Ovary (tissue), 9 donors: ENCODE data around the gene DOK1. TPM values are rescaled to one million over a fixed set of nuclear protein-coding genes. Genes with fewer than 3 reads are reported as not detected.

ENCODE experiments used
- DNase-seq, 5 donors: peaks; one replicate each; pipeline ENCODE4 v3.0.0-alpha.2; 2019 to 2020
- H3K27ac ChIP-seq, 2 donors: fragments of 200-600 bp; one replicate each; pipeline versions ENCODE4 v1.5.1 to v1.8.0; 2019 to 2022
- H3K27me3 ChIP-seq: fragments of 200-600 bp; one replicate; pipeline ENCODE4 v1.8.0; 2022
- H3K36me3 ChIP-seq: fragments of 200-600 bp; sonication (generic); one replicate; pipeline ENCODE4 v1.5.1; 2019
- H3K4me1 ChIP-seq: one replicate; pipeline ENCODE4 v1.8.1; 2013; ENCODE audit warnings: mild to moderate bottlenecking, moderate library complexity; ENCODE audit not compliant: insufficient read depth
- H3K4me3 ChIP-seq: fragments of 200-600 bp; sonication (generic); one replicate; pipeline ENCODE4 v1.5.1; 2017
- H3K9me3 ChIP-seq, 2 donors: fragments of 200-600 bp in 1 of 2; sonication (generic) in 1 of 2; one replicate each; pipeline versions ENCODE4 v1.5.1 to v1.8.1; 2013 to 2019; ENCODE audit warnings: mild to moderate bottlenecking in 1 of 2, moderate library complexity in 1 of 2
- EP300 ChIP-seq: sonication (generic); formaldehyde crosslinking; IDR thresholded peaks from one replicate; pipeline ENCODE4 v1.6.1; 2017; ENCODE audit warnings: antibody characterized with exemption
- POLR2A ChIP-seq: fragments of 450-650 bp; IDR thresholded peaks from one replicate; pipeline ENCODE4 v1.6.1; 2017; ENCODE audit warnings: antibody characterized with exemption, mild to moderate bottlenecking, moderate library complexity
- WGBS, 3 donors: extraction: QIAGEN DNeasy Blood & Tissue Kit in 1 of 3; methylation state at CpG; one replicate each; pipeline versions ENCODE4 v1.1.5 to v1.1.7; 2013 to 2017; 5-methylcytosine and 5-hydroxymethylcytosine counted together
- intact Hi-C, 4 donors: fragments of 100-400 bp; cut with DNase I; formaldehyde crosslinking; loops; one replicate each; pipeline versions ENCODE4 v1.11.0 to v1.15.1; 2022 to 2023
- polyA plus RNA-seq, 2 donors: library from polyadenylated mRNA; stranded (reverse); fragments of 200-250 nt in 1 of 2; fragments of 350-450 nt in 1 of 2; fragmentation: Illumina TruSeq in 1 of 2; extraction: RNeasy Lipid Tissue Mini Kit (QIAGEN cat#74804) in 1 of 2; gene quantifications; one replicate each; pipeline ENCODE4 v1.2.3, GENCODE V29; 2013 to 2014
- total RNA-seq, 7 donors: library from RNA; depleted of rRNA in 2 of 7; stranded (reverse); fragments of >200 nt in 2 of 7; fragmentation: NEBNext Ultra II Directional in 3 of 7; extraction: Animal tissue kit (Norgen Biotek cat#: 25700) in 3 of 7; gene quantifications; one replicate each; pipeline versions ENCODE4 v1.1.0 to v1.2.4, GENCODE V29; 2016 to 2023
- TF ChIP-seq, protein P1 (sequence below), 3 donors: fragments of 450-650 bp in 2 of 3; fragments of 200-600 bp in 1 of 3; IDR thresholded peaks; one replicate each; pipeline versions ENCODE4 v1.5.1 to v1.8.0; 2016 to 2022; ENCODE audit warnings: antibody characterized with exemption in 3 of 3, mild to moderate bottlenecking in 1 of 3
- donor health status: DM: no; HTN: no; CAD: no; lungs with moderate emphysema.
- donor health status: DM: no; HTN: no; CAD: no.
- donor health status: Bipolar disorder and iron deficiency.
- donor health status: DM: yes; HTN: yes; CAD: no.
- donor health status: DM: no; HTN: no; CAD: no.
- donor health status: DM: yes; HTN: yes; CAD: no.

The DOK1 gene
- total and polyA plus RNA-seq, 9 donors, result 6.5 to 16.0 (median 12.9) TPM

DNA sequence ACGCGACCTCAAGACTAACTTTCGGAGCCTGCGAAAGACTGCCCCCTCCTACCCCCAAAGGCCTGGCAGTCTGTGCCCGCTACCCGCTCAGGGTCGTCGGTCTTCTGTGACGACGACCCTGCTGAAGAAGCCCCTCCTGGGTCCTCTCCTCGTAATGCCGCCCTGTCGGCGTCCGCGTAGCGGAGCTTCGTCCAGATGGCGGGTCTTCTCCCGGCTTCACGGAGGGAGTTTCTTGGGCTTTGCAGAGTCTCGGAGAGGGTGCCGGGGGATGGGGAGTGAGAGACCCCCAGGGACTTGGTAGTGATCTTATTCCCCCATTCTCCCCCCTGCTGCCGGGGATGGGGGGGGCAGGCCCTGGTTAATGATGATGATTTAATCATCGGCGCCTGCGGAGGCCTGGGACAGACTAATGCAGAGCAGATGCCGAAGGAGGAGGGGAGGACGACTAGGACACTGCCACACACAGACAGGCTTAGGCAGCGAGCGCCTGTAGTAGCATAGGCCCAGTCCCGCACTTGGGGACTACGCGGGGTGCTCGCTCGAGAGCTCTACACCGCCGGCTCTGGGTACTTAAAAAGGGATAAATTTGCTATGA, 46.5 kb upstream of the DOK1 start:
- peak overlapping the region; percentile 71 for H3K4me3 ChIP-seq
- intact Hi-C loops, result loop anchor here in 1 of 4 donors (10.0 kb wide), 1 partner anchor 77 kb away; no protein-coding TSS in a partner anchor
- no peaks in the 10 kb centered on the region for H3K27me3 ChIP-seq
- 12 to 15% (median 13%) methylated on average over 35 to 38 of the region's 38 CpGs for WGBS, 3 donors
- peaks cover 5% of the 10 kb centered on the region for H3K4me1 ChIP-seq
- H3K9me3 ChIP-seq, result no peaks in the 10 kb centered on the region
- H3K27ac ChIP-seq, result peak overlapping the region; percentile 98 to 99
- DNase-seq, result peak in 3 of 5 donors; percentile 49 to 60 (median 51)
- no peak for TF ChIP-seq POLR2A
- TF ChIP-seq, protein P1, sequence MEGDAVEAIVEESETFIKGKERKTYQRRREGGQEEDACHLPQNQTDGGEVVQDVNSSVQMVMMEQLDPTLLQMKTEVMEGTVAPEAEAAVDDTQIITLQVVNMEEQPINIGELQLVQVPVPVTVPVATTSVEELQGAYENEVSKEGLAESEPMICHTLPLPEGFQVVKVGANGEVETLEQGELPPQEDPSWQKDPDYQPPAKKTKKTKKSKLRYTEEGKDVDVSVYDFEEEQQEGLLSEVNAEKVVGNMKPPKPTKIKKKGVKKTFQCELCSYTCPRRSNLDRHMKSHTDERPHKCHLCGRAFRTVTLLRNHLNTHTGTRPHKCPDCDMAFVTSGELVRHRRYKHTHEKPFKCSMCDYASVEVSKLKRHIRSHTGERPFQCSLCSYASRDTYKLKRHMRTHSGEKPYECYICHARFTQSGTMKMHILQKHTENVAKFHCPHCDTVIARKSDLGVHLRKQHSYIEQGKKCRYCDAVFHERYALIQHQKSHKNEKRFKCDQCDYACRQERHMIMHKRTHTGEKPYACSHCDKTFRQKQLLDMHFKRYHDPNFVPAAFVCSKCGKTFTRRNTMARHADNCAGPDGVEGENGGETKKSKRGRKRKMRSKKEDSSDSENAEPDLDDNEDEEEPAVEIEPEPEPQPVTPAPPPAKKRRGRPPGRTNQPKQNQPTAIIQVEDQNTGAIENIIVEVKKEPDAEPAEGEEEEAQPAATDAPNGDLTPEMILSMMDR (IDR thresholded peaks at IDR 0.05), result no peak
- TF ChIP-seq EP300, result no peak
- no peaks in the 10 kb centered on the region for H3K36me3 ChIP-seq

DNA sequence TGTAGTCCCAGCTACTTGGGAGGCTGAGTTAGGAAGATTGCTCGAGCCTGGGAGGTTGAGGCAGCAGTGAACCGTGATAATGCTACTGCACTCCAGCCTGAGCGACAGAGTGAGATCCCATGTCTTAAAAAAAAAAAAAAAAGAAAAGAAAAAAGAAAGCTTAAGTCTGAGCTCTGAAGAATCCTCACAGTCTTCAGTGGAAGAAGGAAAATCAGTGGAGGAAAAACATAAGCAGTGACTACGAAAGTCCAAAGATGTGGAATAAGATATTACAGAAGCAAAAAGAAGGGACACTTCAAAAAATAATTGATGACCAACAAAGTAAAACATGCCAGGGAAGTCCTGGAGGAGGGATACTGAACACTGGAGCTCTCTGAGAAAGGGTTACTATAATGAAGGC, 44.2 kb upstream of the DOK1 start:
- Histone ChIP-seq H3K27me3 (peaks cover 7% of the 10 kb centered on the region), H3K27ac (no peak overlapping the region), H3K36me3 (no peaks in the 10 kb centered on the region), H3K4me3 (no peak overlapping the region), H3K4me1 (peaks cover 5% of the 10 kb centered on the region), H3K9me3 (no peaks in the 10 kb centered on the region)
- no peak for DNase-seq
- 73 to 81% (median 73%) methylated on average over 4 of the region's 4 CpGs for WGBS, 3 donors
- intact Hi-C loops, result no loop called here
- TF ChIP-seq, protein P1 (IDR thresholded peaks at IDR 0.05), result no peak
- TF ChIP-seq EP300 (no peak), POLR2A (no peak)

DNA sequence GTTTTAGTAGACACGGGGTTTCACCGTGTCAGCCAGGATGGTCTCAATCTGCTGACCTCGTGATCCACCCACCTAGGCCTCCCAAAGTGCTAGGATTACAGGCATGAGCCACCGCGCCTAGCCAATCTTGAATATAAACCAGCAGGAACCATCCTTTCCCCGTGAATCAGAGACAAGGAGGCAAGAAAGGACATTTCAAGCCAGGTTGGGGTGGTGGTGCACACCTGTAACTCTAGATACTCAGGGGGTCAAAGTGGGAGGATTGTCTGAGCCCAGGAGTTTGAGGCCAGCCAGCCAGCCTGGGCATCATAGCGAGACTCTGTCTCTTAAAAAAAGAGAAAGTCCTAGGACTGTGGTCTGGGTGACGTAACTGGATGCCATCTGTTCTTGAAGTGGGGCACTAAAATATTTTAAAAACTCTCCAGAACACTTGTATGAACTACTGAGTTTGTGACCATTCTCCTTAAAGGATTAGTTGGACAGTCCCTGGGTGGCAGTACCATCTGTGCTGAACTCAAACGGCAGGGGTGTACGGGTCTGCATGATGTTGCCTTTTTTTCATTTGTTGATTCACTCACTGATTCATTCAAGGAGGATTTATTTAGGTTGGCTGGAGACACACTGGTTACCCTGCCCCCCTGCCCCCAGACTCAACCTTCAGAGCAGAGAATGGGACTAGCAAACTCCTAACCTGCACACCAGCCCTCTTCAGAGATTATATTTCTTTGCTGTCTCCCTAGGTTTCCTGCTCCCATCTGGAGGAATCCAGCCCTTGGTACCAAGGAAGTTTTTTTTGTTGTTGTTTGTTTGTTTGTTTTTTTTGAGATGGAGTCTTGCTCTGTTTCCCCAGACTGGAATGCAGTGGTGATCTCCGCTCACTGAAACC, 43.2 kb upstream of the DOK1 start:
- Histone ChIP-seq H3K4me3 (no peak overlapping the region), H3K9me3 (no peaks in the 10 kb centered on the region), H3K36me3 (no peaks in the 10 kb centered on the region), H3K27ac (no peak overlapping the region), H3K27me3 (peaks cover 12% of the 10 kb centered on the region), H3K4me1 (peaks cover 8% of the 10 kb centered on the region)
- peak in 1 of 5 donors; percentile 14 for DNase-seq
- intact Hi-C loops, result no loop called here
- TF ChIP-seq POLR2A, result no peak
- no peak for TF ChIP-seq EP300
- TF ChIP-seq, protein P1 (IDR thresholded peaks at IDR 0.05), result no peak
- 32 to 42% (median 36%) methylated on average over 11 of the region's 11 CpGs for WGBS, 3 donors

DNA sequence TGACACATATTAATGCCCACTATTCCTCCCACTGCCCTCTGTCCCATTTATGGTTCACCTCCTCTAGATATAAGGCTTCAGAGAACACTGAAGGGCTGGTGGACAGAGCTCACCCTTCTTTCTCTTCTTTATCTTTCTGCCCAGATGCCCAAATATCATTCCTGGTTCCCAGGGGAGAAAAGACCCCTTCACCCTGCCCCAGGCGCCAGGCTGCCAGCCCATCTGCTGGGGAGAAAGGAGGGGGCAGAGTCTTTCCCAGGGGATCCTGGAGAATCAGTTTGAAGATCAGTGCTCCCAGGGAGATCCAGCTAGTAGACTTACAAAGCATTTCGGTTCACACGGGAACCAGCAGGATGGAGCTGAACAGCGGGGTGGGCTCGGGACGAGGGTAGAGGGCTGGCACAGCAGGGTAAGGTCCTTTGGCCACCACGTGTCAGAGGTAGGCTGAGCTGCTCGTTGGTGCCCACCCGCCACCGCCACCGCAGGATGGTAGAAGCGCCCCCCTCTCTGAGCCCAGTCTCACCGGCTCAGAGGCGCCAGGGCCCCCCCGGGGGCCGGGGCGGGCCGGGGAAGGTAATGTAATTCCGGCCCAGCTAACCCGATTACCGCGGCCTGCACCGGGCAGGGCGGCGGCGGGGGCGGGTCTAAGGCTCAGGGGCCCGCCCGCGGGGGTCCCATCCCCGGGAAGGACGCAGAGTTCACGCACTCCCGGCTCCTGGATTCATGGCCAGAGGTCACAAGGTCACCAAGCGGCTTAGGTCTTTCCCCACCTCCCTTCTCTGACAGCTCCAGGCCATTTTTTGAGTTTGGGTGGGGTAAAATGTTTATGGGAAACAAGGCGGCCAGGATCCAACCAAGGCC, 41.5 kb upstream of the DOK1 start:
- H3K27ac ChIP-seq, result no peak overlapping the region
- intact Hi-C loops, result no loop called here
- peaks cover 18% of the 10 kb centered on the region for H3K27me3 ChIP-seq
- WGBS, 3 donors, result 2 to 6% (median 5%) methylated on average over 27 to 36 of the region's 36 CpGs
- no peak overlapping the region for H3K4me3 ChIP-seq
- H3K4me1 ChIP-seq, result peaks cover 4% of the 10 kb centered on the region
- peak in 2 of 5 donors; percentile 13 to 25 for DNase-seq
- H3K9me3 ChIP-seq, result no peaks in the 10 kb centered on the region
- no peaks in the 10 kb centered on the region for H3K36me3 ChIP-seq
- TF ChIP-seq POLR2A (no peak), EP300 (no peak)
- TF ChIP-seq, protein P1 (IDR thresholded peaks at IDR 0.05), result no peak
